DOHH2 (cell line): ENCODE data around the gene SLC8A1.

Source experiments
- H3F3A ChIP-seq: fragments of 200-600 bp; sonication (generic), shearing (Covaris generic); 2 replicates; pipeline ENCODE4 v1.6.0; 2016; ENCODE audit warnings: antibody characterized with exemption, mild to moderate bottlenecking; ENCODE audit not compliant: control insufficient read depth, insufficient read depth
- H3K27ac ChIP-seq: fragments of 200-600 bp; sonication (generic); 2 replicates; pipeline ENCODE4 v1.5.1; 2014; ENCODE audit warnings: low read depth, mild to moderate bottlenecking, low read length, moderate library complexity
- H3K27me3 ChIP-seq: fragments of 200-600 bp; sonication (generic); 2 replicates; pipeline ENCODE4 v1.6.1; 2014; ENCODE audit warnings: mild to moderate bottlenecking, low read length, mixed read lengths; ENCODE audit not compliant: control insufficient read depth
- H3K36me3 ChIP-seq: fragments of 200-600 bp; sonication (generic); 2 replicates; pipeline ENCODE4 v1.6.1; 2014; ENCODE audit warnings: mild to moderate bottlenecking, low read length, moderate library complexity, mixed read lengths; ENCODE audit not compliant: control insufficient read depth
- H3K4me1 ChIP-seq: fragments of 200-600 bp; sonication (generic); 2 replicates; pipeline ENCODE4 v1.6.1; 2014; ENCODE audit warnings: mild to moderate bottlenecking, low read length, mixed read lengths; ENCODE audit not compliant: control insufficient read depth
- H3K4me2 ChIP-seq: fragments of 200-600 bp; sonication (generic); 2 replicates; pipeline ENCODE4 v1.6.0; 2014; ENCODE audit warnings: mild to moderate bottlenecking, low read length, moderate library complexity
- H3K4me3 ChIP-seq: fragments of 200-600 bp; sonication (generic); 2 replicates; pipeline ENCODE4 v1.5.1; 2014; ENCODE audit warnings: mild to moderate bottlenecking, low read length, mixed read lengths
- H3K79me2 ChIP-seq: fragments of 200-600 bp; sonication (generic); 2 replicates; pipeline ENCODE4 v1.6.1; 2014; ENCODE audit warnings: mild to moderate bottlenecking, low read length, mixed read lengths; ENCODE audit not compliant: control insufficient read depth
- H3K9me2 ChIP-seq: fragments of 200-600 bp; sonication (generic); replicated peaks from 2 replicates; pipeline ENCODE4 v1.6.1; 2014; ENCODE audit warnings: mild to moderate bottlenecking, low read length, mixed read lengths; ENCODE audit not compliant: control insufficient read depth
- H3K9me3 ChIP-seq: fragments of 200-600 bp; sonication (generic); 2 replicates; pipeline ENCODE4 v1.6.1; 2014; ENCODE audit warnings: antibody characterized with exemption, low read length, mixed read lengths; ENCODE audit not compliant: control insufficient read depth, insufficient read depth
- H4K20me1 ChIP-seq: fragments of 200-600 bp; sonication (generic); 2 replicates; pipeline ENCODE4 v1.6.0; 2014; ENCODE audit warnings: low read depth, mild to moderate bottlenecking, antibody characterized with exemption, low read length, moderate library complexity; ENCODE audit not compliant: control insufficient read depth, insufficient read depth
- CTCF ChIP-seq: fragments of 200-600 bp; sonication (generic); IDR thresholded peaks from one replicate; pipeline ENCODE4 v1.5.1; 2014; ENCODE audit warnings: antibody characterized with exemption, mild to moderate bottlenecking, low read depth, low read length; ENCODE audit not compliant: poor library complexity, severe bottlenecking
- EZH2phosphoT487 ChIP-seq: fragments of 200-600 bp; sonication (generic); IDR thresholded peaks from 2 replicates; pipeline ENCODE4 v1.6.1; 2017; ENCODE audit warnings: borderline replicate concordance, mild to moderate bottlenecking, antibody characterized with exemption, low read length, moderate library complexity, mixed read lengths

The SLC8A1 gene

GRCh38 chr2:40123746-40124145, 328.1 kb downstream of the SLC8A1 start:
- Histone ChIP-seq H3K36me3 (no peaks in the 10 kb centered on the region), H3K4me3 (no peak overlapping the region), H3K4me1 (no peaks in the 10 kb centered on the region), H3K79me2 (no peaks in the 10 kb centered on the region), H4K20me1 (no peaks in the 10 kb centered on the region), H3K4me2 (no peak overlapping the region), H3K9me2 (no peaks in the 10 kb centered on the region), H3K27ac (no peak overlapping the region), H3F3A (no peaks in the 10 kb centered on the region), H3K9me3 (no peaks in the 10 kb centered on the region), H3K27me3 (no peaks in the 10 kb centered on the region)
- TF ChIP-seq EZH2phosphoT487 (no peak), CTCF (no peak)

GRCh38 chr2:40123326-40123725, 328.6 kb downstream of the SLC8A1 start:
- no peaks in the 10 kb centered on the region for H4K20me1 ChIP-seq
- no peaks in the 10 kb centered on the region for H3K4me1 ChIP-seq
- no peaks in the 10 kb centered on the region for H3F3A ChIP-seq
- no peaks in the 10 kb centered on the region for H3K27me3 ChIP-seq
- no peaks in the 10 kb centered on the region for H3K9me3 ChIP-seq
- no peak overlapping the region for H3K4me2 ChIP-seq
- H3K79me2 ChIP-seq = no peaks in the 10 kb centered on the region
- no peak for TF ChIP-seq CTCF
- no peak for TF ChIP-seq EZH2phosphoT487
- no peak overlapping the region for H3K27ac ChIP-seq
- H3K4me3 ChIP-seq = no peak overlapping the region
- no peaks in the 10 kb centered on the region for H3K9me2 ChIP-seq
- H3K36me3 ChIP-seq = no peaks in the 10 kb centered on the region

- no peaks in the 10 kb centered on the region for H3K36me3 ChIP-seq
- no peaks in the 10 kb centered on the region for H3K79me2 ChIP-seq
- no peaks in the 10 kb centered on the region for H3F3A ChIP-seq
- no peaks in the 10 kb centered on the region for H3K9me2 ChIP-seq
- H3K27me3 ChIP-seq = no peaks in the 10 kb centered on the region
- TF ChIP-seq EZH2phosphoT487 (no peak), CTCF (no peak)
- no peak overlapping the region for H3K4me2 ChIP-seq
- H3K27ac ChIP-seq = no peak overlapping the region
- no peaks in the 10 kb centered on the region for H3K4me1 ChIP-seq
- H3K4me3 ChIP-seq = no peak overlapping the region
- H4K20me1 ChIP-seq = no peaks in the 10 kb centered on the region
- H3K9me3 ChIP-seq = no peaks in the 10 kb centered on the region
Measured at GRCh38 chr2:40120957-40121356, 330.9 kb downstream of the SLC8A1 start.

- 0 out of 2 replicates have a peak, but pooled peaks cover 5% of the 10 kb centered on the region for H3K36me3 ChIP-seq
Measured at GRCh38 chr2:40120026-40120425, 331.9 kb downstream of the SLC8A1 start.

More at GRCh38 chr2:40120026-40120425, 331.9 kb downstream of the SLC8A1 start:
- no peaks in the 10 kb centered on the region for H3K9me2 ChIP-seq
- no peaks in the 10 kb centered on the region for H3K79me2 ChIP-seq
- TF ChIP-seq EZH2phosphoT487 = no peak
- TF ChIP-seq CTCF = no peak
- H3K4me1 ChIP-seq = no peaks in the 10 kb centered on the region
- no peaks in the 10 kb centered on the region for H3K27me3 ChIP-seq
- H3K9me3 ChIP-seq = no peaks in the 10 kb centered on the region
- H4K20me1 ChIP-seq = no peaks in the 10 kb centered on the region
- no peak overlapping the region for H3K4me2 ChIP-seq
- H3F3A ChIP-seq = no peaks in the 10 kb centered on the region
- H3K4me3 ChIP-seq = no peak overlapping the region
- H3K27ac ChIP-seq = no peak overlapping the region
